Lung microvascular endothelial cell (primary cell): ENCODE measurements around the gene OBI1. TPM values are rescaled to one million over a fixed set of nuclear protein-coding genes. Genes with fewer than 3 reads are reported as not detected.

Experiments
- DNase-seq, 2 donors: peaks; one replicate each; pipeline versions ENCODE4 v3.0.0 to v3.0.0-alpha.2; 2010; ENCODE audit warnings: low read depth in 2 of 2
- total RNA-seq: library from RNA; depleted of rRNA; stranded (reverse); fragments of >200 nt; gene quantifications from 2 replicates; pipeline ENCODE4 v1.2.1, GENCODE V29; 2014

Gene OBI1
- total RNA-seq = 14.2 and 17.3 TPM in 2 replicates

- peak; percentile 94 for DNase-seq
Observed at GRCh38 chr13:78658630-78659449, at the start of gene OBI1. OBI1 (minus strand) TSS chr13:78659155; CDS start chr13:78659120, 35 bp downstream.

GRCh38 chr13:78701383-78701782, 42.4 kb upstream of the OBI1 start:
- peak in 1 of 2 donors; percentile 26 for DNase-seq

- peak; percentile 56 to 86 for DNase-seq
Observed at GRCh38 chr13:78700121-78700910, 41.4 kb upstream of the OBI1 start.

- DNase-seq = peak; percentile 3 to 38
Observed at GRCh38 chr13:78689011-78689410, 30.1 kb upstream of the OBI1 start.

GRCh38 chr13:78686461-78686860, 27.5 kb upstream of the OBI1 start:
- DNase-seq = no peak

GRCh38 chr13:78680576-78681350, 21.8 kb upstream of the OBI1 start:
- DNase-seq = no peak

GRCh38 chr13:78680115-78680561, 21.2 kb upstream of the OBI1 start:
- DNase-seq = no peak

- DNase-seq = no peak
Observed at GRCh38 chr13:78679329-78679728, 20.4 kb upstream of the OBI1 start.

- DNase-seq = no peak
Observed at GRCh38 chr13:78675112-78675511, 16.2 kb upstream of the OBI1 start.

GRCh38 chr13:78674638-78675037, 15.7 kb upstream of the OBI1 start:
- DNase-seq = no peak

GRCh38 chr13:78662467-78662866, 3.5 kb upstream of the OBI1 start:
- no peak for DNase-seq

- no peak for DNase-seq
Observed at GRCh38 chr13:78660495-78660857, 1.5 kb upstream of the OBI1 start.

GRCh38 chr13:78659732-78660494, 958 bp upstream of the OBI1 start:
- DNase-seq = peak in 1 of 2 donors; percentile 11

GRCh38 chr13:78659450-78659730, 435 bp upstream of the OBI1 start:
- peak; percentile 6 to 14 for DNase-seq

GRCh38 chr13:78657699-78658629, 991 bp downstream of the OBI1 start:
- peak in 1 of 2 donors; percentile 17 for DNase-seq

- DNase-seq = peak; percentile 41 to 77
Observed at GRCh38 chr13:78655906-78656305, 3.0 kb downstream of the OBI1 start.

GRCh38 chr13:78655007-78655406, 3.9 kb downstream of the OBI1 start:
- DNase-seq = no peak

- no peak for DNase-seq
Observed at GRCh38 chr13:78652651-78653050, 6.3 kb downstream of the OBI1 start.

GRCh38 chr13:78650717-78651083, 8.3 kb downstream of the OBI1 start:
- no peak for DNase-seq
